GM21717 (cell line): ENCODE measurements around the gene EFEMP2.
"Not testable (repeated sequence)": the region's sequence is repeated elsewhere in the genome, so short reads cannot be mapped to it uniquely, and the experiment has no call there.

ENCODE experiments used
- ATAC-seq: cut with Tn5 transposase; IDR thresholded peaks from one replicate; pipeline ENCODE4 v1.9.1; 2021; ENCODE audit warnings: mild to moderate bottlenecking, moderate library complexity; ENCODE audit not compliant: unreplicated experiment

Gene EFEMP2

GRCh38 chr11:65856689-65857499, 15.7 kb downstream of the EFEMP2 start:
- ATAC-seq = peak; percentile 25

GRCh38 chr11:65855927-65856363, 16.7 kb downstream of the EFEMP2 start:
- ATAC-seq = no peak

GRCh38 chr11:65854852-65855837, 17.5 kb downstream of the EFEMP2 start:
- ATAC-seq = no peak

- no peak for ATAC-seq
Observed at GRCh38 chr11:65854161-65854592, 18.4 kb downstream of the EFEMP2 start.

- ATAC-seq = no peak
Observed at GRCh38 chr11:65853246-65853979, 19.2 kb downstream of the EFEMP2 start.

- ATAC-seq = no peak
Observed at GRCh38 chr11:65852508-65853245, 19.9 kb downstream of the EFEMP2 start.

GRCh38 chr11:65851811-65852507, 20.6 kb downstream of the EFEMP2 start:
- no peak for ATAC-seq

GRCh38 chr11:65851083-65851579, 21.5 kb downstream of the EFEMP2 start:
- ATAC-seq = no peak

- no peak for ATAC-seq
Observed at GRCh38 chr11:65850217-65851082, 22.1 kb downstream of the EFEMP2 start.

- no peak for ATAC-seq
Observed at GRCh38 chr11:65849771-65850216, 22.8 kb downstream of the EFEMP2 start.

- ATAC-seq = no peak
Observed at GRCh38 chr11:65849366-65849765, 23.2 kb downstream of the EFEMP2 start.

- ATAC-seq = not testable (repeated sequence)
Observed at GRCh38 chr11:65848693-65849092, 23.9 kb downstream of the EFEMP2 start.

- no peak for ATAC-seq
Observed at GRCh38 chr11:65847746-65848145, 24.9 kb downstream of the EFEMP2 start.

GRCh38 chr11:65844231-65844872, 28.2 kb downstream of the EFEMP2 start:
- ATAC-seq = no peak

- ATAC-seq = no peak
Observed at GRCh38 chr11:65843811-65844210, 28.8 kb downstream of the EFEMP2 start.

- ATAC-seq = no peak
Observed at GRCh38 chr11:65842144-65842543, 30.5 kb downstream of the EFEMP2 start.

GRCh38 chr11:65834202-65834601, 38.4 kb downstream of the EFEMP2 start:
- ATAC-seq = no peak
